PC-9 (cell line): ENCODE results near the gene TMEM132D.
"Not testable (repeated sequence)": the region's sequence is repeated elsewhere in the genome, so short reads cannot be mapped to it uniquely, and the experiment has no call there.

Experiments
- CTCF ChIP-seq: fragments of 200-600 bp; sonication (generic); conservative IDR thresholded peaks from 2 replicates; pipeline ENCODE4 v1.6.1; 2017; ENCODE audit warnings: mixed run types, antibody characterized with exemption, mild to moderate bottlenecking, moderate library complexity
- EZH2 ChIP-seq: fragments of 200-600 bp; sonication (generic); IDR thresholded peaks from 2 replicates; pipeline ENCODE4 v1.8.0; 2017; ENCODE audit warnings: antibody characterized with exemption, low read depth

DNA sequence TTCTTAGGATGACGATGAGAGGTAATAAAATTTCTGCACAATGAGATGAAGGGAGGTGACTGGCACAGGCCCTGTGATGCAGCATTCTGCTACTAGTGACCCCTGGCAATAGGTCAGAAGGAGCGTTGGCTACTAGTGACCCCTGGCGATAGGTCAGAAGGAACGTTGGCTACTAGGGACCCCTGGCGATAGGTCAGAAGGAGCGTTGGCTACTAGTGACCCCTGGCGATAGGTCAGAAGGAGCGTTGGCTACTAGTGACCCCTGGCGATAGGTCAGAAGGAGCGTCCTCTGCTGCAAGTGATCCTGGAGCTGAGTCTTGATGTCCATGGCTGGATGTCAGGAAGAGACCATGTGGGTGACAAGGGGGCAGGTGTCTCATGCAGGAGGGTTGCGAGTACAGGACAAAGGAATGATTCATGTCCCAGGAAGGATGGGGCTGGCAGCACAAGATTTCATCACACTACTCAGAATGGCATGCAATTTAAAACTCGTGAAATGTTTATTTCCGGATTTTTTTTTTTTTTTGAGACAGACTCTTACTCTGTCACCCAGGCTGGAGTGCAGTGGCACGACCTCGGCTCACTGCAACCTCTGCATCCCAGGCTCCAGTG lies 365.0 kb downstream of the TMEM132D start:
- TF ChIP-seq CTCF, EZH2: not testable (repeated sequence)
